H9 (cell line): Measurements from ENCODE around the gene EVX2. TPM values are rescaled to one million over a fixed set of nuclear protein-coding genes. Genes with fewer than 3 reads are reported as not detected.

Experiments
- DNase-seq: peaks from one replicate; pipeline ENCODE4 v3.0.0-alpha.2; 2017
- H2AFZ ChIP-seq: one replicate; pipeline ENCODE4 v1.6.1; 2013; ENCODE audit warnings: mild to moderate bottlenecking, low read length, control low read depth, moderate library complexity
- H2AK5ac ChIP-seq: 2 replicates; pipeline ENCODE4 v1.6.1; 2013; ENCODE audit warnings: low read length, control low read depth, mixed read lengths; ENCODE audit not compliant: insufficient read length
- H2BK120ac ChIP-seq: one replicate; pipeline ENCODE4 v1.6.1; 2013; ENCODE audit warnings: low read depth, mild to moderate bottlenecking, low read length, control low read depth, inconsistent platforms; ENCODE audit not compliant: poor library complexity, severe bottlenecking
- H2BK12ac ChIP-seq: 2 replicates; pipeline ENCODE4 v1.6.1; 2013; ENCODE audit warnings: low read length, control low read depth, mixed read lengths, low read depth; ENCODE audit not compliant: insufficient read length
- H2BK15ac ChIP-seq: 2 replicates; pipeline ENCODE4 v1.6.1; 2013; ENCODE audit warnings: low read depth, low read length, control low read depth
- H2BK20ac ChIP-seq: one replicate; pipeline ENCODE4 v1.6.1; 2013; ENCODE audit warnings: low read depth, mild to moderate bottlenecking, low read length, control low read depth, inconsistent platforms; ENCODE audit not compliant: poor library complexity, severe bottlenecking
- H2BK5ac ChIP-seq: 2 replicates; pipeline ENCODE4 v1.6.1; 2013; ENCODE audit warnings: low read length, control low read depth, mixed read lengths; ENCODE audit not compliant: insufficient read length
- H3K14ac ChIP-seq: 2 replicates; pipeline ENCODE4 v1.6.1; 2013; ENCODE audit warnings: low read length, control low read depth; ENCODE audit not compliant: insufficient read depth
- H3K18ac ChIP-seq: 2 replicates; pipeline ENCODE4 v1.6.1; 2013; ENCODE audit warnings: low read depth, mild to moderate bottlenecking, mixed read lengths, low read length, control low read depth; ENCODE audit not compliant: insufficient read length
- H3K23ac ChIP-seq: 2 replicates; pipeline ENCODE4 v1.6.1; 2013; ENCODE audit warnings: low read length, control low read depth, mixed read lengths, low read depth; ENCODE audit not compliant: insufficient read length
- H3K23me2 ChIP-seq: 2 replicates; pipeline ENCODE4 v1.6.1; 2013; ENCODE audit warnings: low read depth, mild to moderate bottlenecking, mixed read lengths, low read length, control low read depth; ENCODE audit not compliant: insufficient read length, poor library complexity, severe bottlenecking
- H3K27ac ChIP-seq: 2 replicates; pipeline ENCODE4 v1.5.1; 2013; ENCODE audit warnings: low read length, control low read depth, mixed read lengths, low read depth; ENCODE audit not compliant: insufficient read length
- H3K27me3 ChIP-seq: 2 replicates; pipeline ENCODE4 v1.6.1; 2013; ENCODE audit warnings: low read length, control low read depth, inconsistent platforms; ENCODE audit not compliant: insufficient read depth
- H3K4ac ChIP-seq: 2 replicates; pipeline ENCODE4 v1.6.1; 2013; ENCODE audit warnings: low read depth, mild to moderate bottlenecking, control low read depth, inconsistent platforms, low read length, moderate library complexity
- H3K4me1 ChIP-seq: 2 replicates; pipeline ENCODE4 v1.6.1; 2013; ENCODE audit warnings: low read length, control low read depth, inconsistent platforms; ENCODE audit not compliant: insufficient read depth
- H3K4me2 ChIP-seq: 2 replicates; pipeline ENCODE4 v1.6.1; 2013; ENCODE audit warnings: low read length, control low read depth, mixed read lengths; ENCODE audit not compliant: insufficient read length, insufficient read depth
- H3K56ac ChIP-seq: 2 replicates; pipeline ENCODE4 v1.6.1; 2013; ENCODE audit warnings: low read depth, mild to moderate bottlenecking, mixed read lengths, low read length, control low read depth; ENCODE audit not compliant: insufficient read length
- H3K79me1 ChIP-seq: 2 replicates; pipeline ENCODE4 v1.6.1; 2013; ENCODE audit warnings: low read depth, mild to moderate bottlenecking, moderate library complexity, low read length, control low read depth, inconsistent platforms; ENCODE audit not compliant: insufficient read depth, poor library complexity, severe bottlenecking
- H3K79me2 ChIP-seq: 2 replicates; pipeline ENCODE4 v1.6.1; 2013; ENCODE audit warnings: low read length, control low read depth, inconsistent platforms; ENCODE audit not compliant: insufficient read depth
- H3K9ac ChIP-seq: 2 replicates; pipeline ENCODE4 v1.6.1; 2013; ENCODE audit warnings: low read length, control low read depth, mixed read lengths; ENCODE audit not compliant: insufficient read length; ENCODE audit errors: extremely low read depth
- H3K9me3 ChIP-seq: one replicate; pipeline ENCODE4 v1.6.1; 2013; ENCODE audit warnings: low read depth, low read length, inconsistent platforms; ENCODE audit not compliant: control insufficient read depth
- H3T11ph ChIP-seq: one replicate; pipeline ENCODE4 v1.6.1; 2013; ENCODE audit warnings: mild to moderate bottlenecking, low read length, control low read depth, inconsistent platforms
- H4K20me1 ChIP-seq: one replicate; pipeline ENCODE4 v1.6.1; 2013; ENCODE audit not compliant: control insufficient read depth, insufficient read length, insufficient read depth
- H4K5ac ChIP-seq: 2 replicates; pipeline ENCODE4 v1.6.1; 2013; ENCODE audit warnings: low read depth, mild to moderate bottlenecking, mixed read lengths, low read length, control low read depth; ENCODE audit not compliant: insufficient read length
- H4K8ac ChIP-seq: replicated peaks from 2 replicates; pipeline ENCODE4 v1.6.1; 2013; ENCODE audit warnings: low read length, control low read depth, mixed read lengths, low read depth; ENCODE audit not compliant: insufficient read length
- H4K91ac ChIP-seq: 2 replicates; pipeline ENCODE4 v1.6.1; 2013; ENCODE audit warnings: low read depth, mild to moderate bottlenecking, moderate library complexity, mixed read lengths, low read length, control low read depth; ENCODE audit not compliant: insufficient read length
- H3K27ac Mint-ChIP-seq, 3 experiments: 2 replicates in 2 of 3; 3 replicates in 1 of 3; pipeline ENCODE4 v1.8.0; 2020 to 2021; ENCODE audit warnings: mixed read lengths in 3 of 3, mild to moderate bottlenecking in 1 of 3, moderate library complexity in 1 of 3
- H3K27me3 Mint-ChIP-seq: 2 replicates; pipeline ENCODE4 v1.8.0; 2021; ENCODE audit warnings: low read depth, mild to moderate bottlenecking, moderate library complexity, mixed read lengths
- H3K36me3 Mint-ChIP-seq, 3 experiments: 2 replicates in 2 of 3; 3 replicates in 1 of 3; pipeline ENCODE4 v1.8.0; 2020 to 2021; ENCODE audit warnings: low read depth in 3 of 3, mixed read lengths in 3 of 3; ENCODE audit not compliant: insufficient read depth in 1 of 3
- H3K4me1 Mint-ChIP-seq, 2 experiments: 2 replicates each; pipeline ENCODE4 v1.8.0; 2020; ENCODE audit warnings: mixed read lengths in 2 of 2
- H3K4me3 Mint-ChIP-seq, 2 experiments: 2 replicates in 1 of 2; 3 replicates in 1 of 2; pipeline ENCODE4 v1.8.0; 2020 to 2021; ENCODE audit warnings: mild to moderate bottlenecking in 2 of 2, mixed read lengths in 2 of 2, moderate library complexity in 1 of 2
- H3K9me3 Mint-ChIP-seq, 2 experiments: 2 replicates in 1 of 2; 3 replicates in 1 of 2; pipeline ENCODE4 v1.8.0; 2020; ENCODE audit warnings: mild to moderate bottlenecking in 2 of 2, mixed read lengths in 2 of 2, moderate library complexity in 1 of 2
- CTCF ChIP-seq: fragments of 200-600 bp; sonication (generic); conservative IDR thresholded peaks from 3 replicates; pipeline ENCODE4 v1.8.0; 2021; ENCODE audit warnings: antibody characterized with exemption, mild to moderate bottlenecking
- WGBS: extraction: QIAGEN DNeasy Blood & Tissue Kit; methylation state at CpG from one replicate; pipeline ENCODE4 v1.1.7; 2013; ENCODE audit warnings: missing lambda C conversion rate, low lambda C conversion rate, mixed read lengths; ENCODE audit not compliant: insufficient read length; ENCODE audit errors: extremely low coverage; 5-methylcytosine and 5-hydroxymethylcytosine counted together
- total RNA-seq: library from RNA; stranded (reverse); gene quantifications from 2 replicates; pipeline ENCODE4 v1.2.1, GENCODE V29; 2021

The EVX2 gene
- total RNA-seq, 1 experiment from 2014 or later, result not detected

GRCh38 chr2:176109192-176109901 is 25.6 kb upstream of the EVX2 start:
- Mint-ChIP-seq H3K27ac (no peak overlapping the region), H3K9me3 (peaks cover 0 to 18% of the 10 kb centered on the region in 2 experiments), H3K27me3 (peaks cover 96% of the 10 kb centered on the region), H3K4me3 (0 out of 5 replicates have a peak overlapping the region, but pooled peaks of 1 of the 2 experiments have one; percentile 6), H3K36me3 (no peaks in the 10 kb centered on the region; a peak in 2 of 7 replicates), H3K4me1 (peaks cover 11 to 39% of the 10 kb centered on the region in 2 experiments)
- H4K8ac ChIP-seq, result no peak overlapping the region
- H2BK5ac ChIP-seq, result no peak overlapping the region
- no peak overlapping the region for H3K4me2 ChIP-seq
- no peak overlapping the region for H3K23ac ChIP-seq
- no peak overlapping the region for H3K27ac ChIP-seq
- no peak overlapping the region for H2AFZ ChIP-seq
- no peak overlapping the region for H2BK15ac ChIP-seq
- no peaks in the 10 kb centered on the region for H3K79me1 ChIP-seq
- no peak overlapping the region for H3K9ac ChIP-seq
- no CpG with 5 or more reads among the region's 26 CpGs for WGBS
- H3K4me1 ChIP-seq, result no peaks in the 10 kb centered on the region
- H3T11ph ChIP-seq, result no peak overlapping the region
- H2AK5ac ChIP-seq, result no peak overlapping the region
- no peaks in the 10 kb centered on the region for H3K79me2 ChIP-seq
- H3K4ac ChIP-seq, result no peak overlapping the region
- no peak overlapping the region for H2BK20ac ChIP-seq
- H3K23me2 ChIP-seq, result no peaks in the 10 kb centered on the region
- peak; percentile 23 for DNase-seq
- H4K5ac ChIP-seq, result no peak overlapping the region
- H3K56ac ChIP-seq, result no peak overlapping the region
- no peak overlapping the region for H3K18ac ChIP-seq
- H4K20me1 ChIP-seq, result no peaks in the 10 kb centered on the region
- H2BK12ac ChIP-seq, result no peak overlapping the region
- H4K91ac ChIP-seq, result no peak overlapping the region
- no peaks in the 10 kb centered on the region for H3K9me3 ChIP-seq
- H3K27me3 ChIP-seq, result peaks cover 93% of the 10 kb centered on the region
- no peak for TF ChIP-seq CTCF
- no peak overlapping the region for H3K14ac ChIP-seq
- H2BK120ac ChIP-seq, result no peak overlapping the region
